Skeletal muscle cell (primary cell): ENCODE measurements around the gene TBX6.
"Not testable (repeated sequence)": the region's sequence is repeated elsewhere in the genome, so short reads cannot be mapped to it uniquely, and the experiment has no call there.

Experiments used
- DNase-seq: peaks from one replicate; pipeline ENCODE4 v3.0.0-alpha.2; 2010; ENCODE audit warnings: low read depth
- H3K4me3 ChIP-seq: 2 replicates; pipeline ENCODE4 v1.5.1; 2011; ENCODE audit warnings: low read depth, mild to moderate bottlenecking, control low read depth, low read length, moderate library complexity

TBX6 gene, protein sequence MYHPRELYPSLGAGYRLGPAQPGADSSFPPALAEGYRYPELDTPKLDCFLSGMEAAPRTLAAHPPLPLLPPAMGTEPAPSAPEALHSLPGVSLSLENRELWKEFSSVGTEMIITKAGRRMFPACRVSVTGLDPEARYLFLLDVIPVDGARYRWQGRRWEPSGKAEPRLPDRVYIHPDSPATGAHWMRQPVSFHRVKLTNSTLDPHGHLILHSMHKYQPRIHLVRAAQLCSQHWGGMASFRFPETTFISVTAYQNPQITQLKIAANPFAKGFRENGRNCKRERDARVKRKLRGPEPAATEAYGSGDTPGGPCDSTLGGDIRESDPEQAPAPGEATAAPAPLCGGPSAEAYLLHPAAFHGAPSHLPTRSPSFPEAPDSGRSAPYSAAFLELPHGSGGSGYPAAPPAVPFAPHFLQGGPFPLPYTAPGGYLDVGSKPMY

DNA sequence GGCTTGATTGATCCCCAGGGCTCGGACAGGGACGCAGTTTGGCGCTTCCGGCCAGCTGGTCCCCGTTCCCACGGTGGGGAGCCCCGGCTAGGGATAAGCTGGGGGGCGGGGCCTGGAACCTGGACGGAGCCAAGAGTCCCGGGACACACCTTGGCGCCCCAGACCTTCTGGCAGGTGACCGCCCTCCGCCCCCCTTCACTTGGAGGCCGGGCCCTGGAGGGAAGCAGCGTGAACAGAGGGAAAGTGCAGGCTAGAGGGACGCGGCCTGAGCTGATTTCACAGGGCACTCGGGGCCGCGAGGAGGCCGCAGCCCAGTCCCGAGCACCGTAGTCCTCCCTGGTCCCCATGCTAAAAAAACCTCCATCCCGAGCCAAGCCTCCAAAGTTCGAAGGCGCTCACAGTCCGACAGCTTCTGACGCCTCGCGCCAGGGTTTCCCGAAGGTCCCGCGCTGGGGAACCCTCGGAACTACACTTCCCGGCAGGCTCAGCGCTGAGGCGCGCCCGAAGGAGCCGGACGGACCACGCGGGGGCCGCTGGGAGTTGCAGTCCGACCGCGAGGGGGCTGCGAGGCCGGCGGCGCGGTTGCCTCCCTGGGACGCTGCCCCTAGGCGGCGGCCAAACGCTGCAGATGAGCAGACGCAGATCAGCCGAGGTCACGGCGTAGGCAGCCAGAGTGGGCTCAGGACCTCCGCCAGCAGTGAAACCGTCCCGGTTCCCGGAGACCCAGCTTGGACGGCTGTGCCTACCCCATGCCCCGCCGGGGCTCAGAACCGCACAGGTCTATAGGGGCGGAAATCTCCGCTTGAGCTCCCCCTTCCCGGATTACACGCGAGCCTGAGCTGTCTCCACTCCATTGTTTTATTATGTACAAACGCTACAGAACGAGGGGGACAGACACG is at the start of gene TBX6:
TBX6 (minus strand) TSS at position 451 of the 899 bp plus-strand sequence. CDS start 731 bp downstream, outside the sequence.
- peak within 1 kb of the TSS; percentile 50 for H3K4me3 ChIP-seq
- peak; percentile 58 for DNase-seq

DNA sequence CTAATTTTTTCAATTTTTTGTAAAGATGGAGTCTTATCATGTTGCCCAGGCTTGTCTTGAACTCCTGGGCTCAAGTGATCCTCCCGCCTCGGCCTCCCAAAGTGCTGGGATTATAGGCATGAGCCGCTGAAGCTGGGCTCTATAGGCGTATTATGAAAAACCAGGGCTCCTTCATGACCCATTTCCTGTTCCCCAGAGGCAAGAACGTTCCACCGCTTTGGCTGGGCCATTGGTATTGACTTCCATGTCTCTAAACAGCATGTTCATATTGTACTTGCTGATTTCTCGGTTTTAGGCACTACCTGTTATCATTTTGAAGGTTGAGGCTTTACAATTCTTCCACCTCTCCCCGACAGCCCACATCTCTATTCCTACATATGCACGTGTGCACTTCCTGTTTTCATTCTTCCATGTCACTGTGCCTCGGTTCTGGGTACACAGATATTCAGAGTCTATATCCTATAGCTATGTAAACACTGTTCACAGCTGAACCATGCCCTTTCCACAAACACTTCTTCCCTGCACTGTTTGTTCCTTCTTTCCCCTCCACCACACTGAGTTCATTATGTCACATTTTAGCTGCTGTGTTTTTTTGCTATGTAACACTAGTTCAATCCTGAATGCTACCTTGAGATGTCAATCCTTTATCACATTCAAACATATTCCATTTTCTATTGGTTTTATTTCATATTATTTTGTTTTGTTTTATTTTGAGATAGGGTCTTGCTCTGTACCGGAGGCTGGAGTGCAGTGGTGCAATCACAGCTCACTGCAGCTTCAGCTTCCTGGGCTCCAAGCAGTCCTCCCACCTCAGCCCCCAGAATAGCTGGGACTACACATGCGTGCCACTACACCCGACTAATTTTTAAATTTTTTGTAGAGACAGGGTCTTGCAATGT is 48.1 kb upstream of the TBX6 start:
- H3K4me3 ChIP-seq, result no peak overlapping the region
- DNase-seq, result no peak

DNA sequence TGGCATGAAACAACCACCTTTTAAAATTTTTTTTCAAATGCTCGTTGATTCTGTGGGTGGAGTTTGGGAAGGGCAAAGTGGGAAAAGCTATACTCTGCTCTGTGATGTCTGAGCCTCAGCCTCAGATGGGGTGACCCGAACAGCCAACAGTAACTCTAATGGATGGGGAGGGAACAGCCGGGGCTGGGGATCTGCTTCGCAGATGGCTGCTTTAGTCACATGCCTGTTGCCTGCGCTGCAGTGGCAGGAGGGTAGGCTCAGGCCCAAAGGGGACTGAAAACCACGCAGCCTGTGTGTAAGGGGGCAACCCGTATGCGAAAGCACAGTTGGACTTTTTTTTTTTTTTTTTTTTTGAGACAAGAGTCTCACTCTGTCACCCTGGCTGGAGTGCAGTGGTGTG is 46.2 kb upstream of the TBX6 start:
- DNase-seq, result no peak
- H3K4me3 ChIP-seq, result no peak overlapping the region

DNA sequence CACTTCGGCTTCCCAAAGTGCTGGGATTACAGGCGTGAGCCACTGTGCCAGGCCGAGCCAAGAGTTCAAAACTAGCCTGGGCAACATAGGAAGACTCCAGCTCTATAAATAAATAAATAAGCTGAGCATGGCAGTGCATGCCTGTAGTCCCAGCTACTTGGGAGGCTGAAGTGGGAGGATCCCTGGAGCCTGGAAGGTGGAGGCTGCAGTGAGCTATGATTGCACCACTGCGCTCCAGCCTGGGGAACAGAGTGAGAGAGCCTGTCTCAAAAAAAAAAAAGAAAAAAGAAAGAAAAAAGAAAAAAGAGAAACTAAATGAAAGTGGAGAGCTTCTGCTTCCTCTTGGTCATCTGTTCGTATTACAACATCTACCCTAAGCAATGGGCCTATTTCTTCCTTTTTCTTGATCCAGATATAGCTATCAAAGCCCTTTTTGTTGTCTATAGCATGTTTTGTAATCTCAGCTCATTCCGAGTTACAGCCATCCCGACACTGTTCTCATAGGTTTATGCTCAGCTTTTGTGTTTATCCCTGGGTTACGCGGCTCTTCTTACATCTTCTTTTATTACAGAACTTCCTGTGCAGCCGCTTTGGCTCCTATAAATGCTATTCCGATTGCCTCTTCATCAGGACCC is 45.4 kb upstream of the TBX6 start:
- DNase-seq, result no peak
- H3K4me3 ChIP-seq, result no peak overlapping the region

- DNase-seq, result no peak
- no peak overlapping the region for H3K4me3 ChIP-seq
Measured at GRCh38 chr16:30132591-30132990, 40.9 kb upstream of the TBX6 start.

DNA sequence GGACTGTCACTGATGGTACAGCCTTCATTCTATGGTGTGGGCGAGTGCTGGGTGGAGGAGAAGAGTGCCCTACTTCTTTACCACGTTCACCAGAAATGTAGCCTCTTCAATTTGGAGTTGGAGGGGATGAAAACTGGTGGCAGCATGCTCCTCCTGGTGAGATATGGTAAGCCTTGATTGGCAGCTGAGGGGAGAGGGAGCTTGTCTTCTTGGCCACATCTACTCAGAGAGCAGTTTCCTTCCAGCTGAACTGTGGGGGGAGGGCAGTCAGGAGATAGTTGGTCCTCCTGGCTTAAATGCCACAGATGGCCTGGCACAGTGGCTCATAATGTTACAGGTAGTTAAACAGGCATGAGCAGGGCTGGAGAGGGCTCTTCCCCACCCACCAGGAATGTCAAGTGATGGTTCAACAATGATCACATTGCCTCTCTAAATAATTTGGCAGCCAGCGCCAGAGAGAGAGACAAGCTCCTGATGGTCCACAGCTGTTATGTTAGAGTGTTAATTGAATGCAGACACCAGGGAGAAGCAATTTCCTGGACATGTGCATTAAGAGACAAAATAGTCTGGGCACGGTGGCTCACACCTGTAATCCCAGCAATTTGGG is 40.2 kb upstream of the TBX6 start:
- H3K4me3 ChIP-seq, result no peak overlapping the region
- no peak for DNase-seq

DNA sequence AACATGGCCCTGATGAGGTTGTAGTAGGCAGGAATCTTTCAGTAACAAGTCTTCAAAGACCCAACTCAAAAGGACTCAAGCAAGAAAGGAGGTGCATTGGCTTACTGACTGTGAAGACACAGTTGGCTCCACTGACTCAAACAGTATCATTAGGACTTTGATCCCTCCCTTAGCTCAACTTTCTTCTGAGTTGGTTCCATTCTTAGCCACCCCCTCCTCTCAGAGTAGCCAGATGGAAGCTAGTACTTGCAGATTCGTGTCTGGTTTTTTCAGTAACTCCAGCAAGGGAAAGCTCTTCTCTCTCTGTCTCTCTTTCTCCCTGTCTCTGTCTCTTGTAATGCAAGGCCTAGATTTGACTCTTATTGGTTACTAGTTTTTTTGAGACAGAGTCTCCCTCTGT is 36.3 kb upstream of the TBX6 start:
- no peak for DNase-seq
- no peak overlapping the region for H3K4me3 ChIP-seq

DNA sequence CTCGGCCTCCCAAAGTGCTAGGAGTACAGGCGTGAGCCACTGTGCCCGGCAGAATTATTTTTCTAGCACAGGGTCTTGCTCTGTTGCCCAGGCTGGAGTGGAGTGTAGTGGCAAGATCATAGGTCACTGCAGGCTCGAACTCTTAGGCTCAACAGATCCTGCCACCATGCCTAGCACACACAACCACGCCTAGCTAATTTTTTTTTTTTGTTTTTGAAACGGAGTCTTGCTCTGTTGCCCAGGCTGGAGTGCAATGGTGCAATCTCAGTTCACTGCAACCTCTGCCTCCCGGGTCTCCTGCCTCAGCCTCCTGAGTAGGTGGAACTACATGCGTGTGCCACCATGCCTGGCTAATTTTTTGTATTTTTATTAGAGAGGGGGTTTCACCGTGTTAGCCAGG is 34.0 kb upstream of the TBX6 start:
- not testable (repeated sequence) for H3K4me3 ChIP-seq, DNase-seq

DNA sequence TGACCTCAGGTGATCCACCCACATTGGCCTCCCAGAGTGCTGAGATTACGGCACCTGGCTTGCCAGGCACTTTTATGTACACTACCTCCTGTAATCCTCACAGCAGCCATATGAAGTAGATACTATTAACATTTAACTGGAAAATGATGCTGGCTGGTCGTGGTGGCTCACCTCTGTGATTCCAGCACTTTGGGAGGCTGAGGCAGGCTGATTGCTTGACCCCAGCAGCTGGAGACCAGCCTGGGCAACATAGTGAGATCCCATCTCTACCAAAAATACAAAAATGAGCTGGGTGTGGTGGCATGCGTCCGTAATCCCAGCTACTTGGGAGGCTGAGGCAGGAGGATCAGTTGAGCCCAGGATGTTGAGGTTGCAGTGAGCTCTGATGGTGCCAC is 33.3 kb upstream of the TBX6 start:
- H3K4me3 ChIP-seq, result no peak overlapping the region
- no peak for DNase-seq

GRCh38 chr16:30122604-30123160 is 31.0 kb upstream of the TBX6 start:
- peak overlapping the region; percentile 87 for H3K4me3 ChIP-seq
- no peak for DNase-seq

GRCh38 chr16:30121741-30122571 is 30.2 kb upstream of the TBX6 start:
- peak overlapping the region; percentile 87 for H3K4me3 ChIP-seq
- DNase-seq, result no peak

- no peak overlapping the region for H3K4me3 ChIP-seq
- no peak for DNase-seq
Measured at GRCh38 chr16:30120340-30121105, 28.8 kb upstream of the TBX6 start.

GRCh38 chr16:30119428-30119827 is 27.7 kb upstream of the TBX6 start:
- H3K4me3 ChIP-seq, result no peak overlapping the region

DNA sequence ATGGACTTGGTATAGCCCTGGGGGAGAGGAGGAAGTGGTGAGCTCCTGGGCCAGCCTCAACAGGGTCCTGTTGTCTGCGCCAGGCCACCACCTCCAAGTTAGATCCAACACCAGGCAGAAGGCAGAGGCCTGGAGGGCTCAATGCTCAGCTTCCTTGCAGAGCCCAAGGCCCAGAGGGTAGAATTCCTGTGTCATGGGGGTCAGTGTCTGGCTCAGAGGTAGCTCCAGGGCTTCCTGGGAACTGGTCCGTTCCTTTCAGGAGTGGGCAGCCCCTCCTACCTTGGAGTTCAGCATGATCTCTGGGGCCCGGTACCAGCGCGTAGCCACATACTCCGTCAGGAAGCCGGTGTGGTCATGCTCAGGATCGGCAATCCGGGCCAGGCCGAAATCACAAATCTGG is 26.0 kb upstream of the TBX6 start:
- no peak overlapping the region for H3K4me3 ChIP-seq
- no peak for DNase-seq

More at GRCh38 chr16:30119428-30119827, 27.7 kb upstream of the TBX6 start:
- no peak for DNase-seq

GRCh38 chr16:30116291-30117207 is 24.8 kb upstream of the TBX6 start:
- H3K4me3 ChIP-seq, result no peak overlapping the region

DNA sequence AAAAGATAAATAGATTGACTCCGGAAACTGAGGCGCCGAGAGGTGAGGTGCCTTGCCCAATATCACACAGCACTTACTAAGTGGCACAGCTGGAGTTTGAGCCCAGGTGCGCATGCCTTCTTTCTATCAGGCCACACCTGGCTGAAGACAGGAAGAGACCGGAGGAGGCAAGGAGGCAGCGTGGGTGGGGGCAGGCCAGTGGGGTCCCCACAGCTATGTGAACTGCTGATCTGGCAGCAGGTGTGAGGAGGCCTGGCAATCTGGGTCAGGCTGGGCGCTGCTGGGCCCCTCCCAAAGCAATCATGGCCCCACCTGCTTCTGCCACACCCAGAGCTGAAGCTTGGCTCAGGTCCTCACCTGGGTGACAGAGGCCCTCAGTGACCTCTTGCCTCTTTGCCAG is 23.5 kb upstream of the TBX6 start:
- H3K4me3 ChIP-seq, result no peak overlapping the region
- DNase-seq, result no peak

More at GRCh38 chr16:30116291-30117207, 24.8 kb upstream of the TBX6 start:
- no peak for DNase-seq
